SU-DHL-6 (cell line): Measurements from ENCODE around the gene PPP2R2C.

ENCODE experiments used
- H2AFZ ChIP-seq: fragments of 200-600 bp; sonication (generic); 2 replicates; pipeline ENCODE4 v1.6.1; 2014; ENCODE audit warnings: low read depth, mild to moderate bottlenecking, moderate library complexity, mixed read lengths, antibody characterized with exemption, low read length; ENCODE audit not compliant: severe bottlenecking
- H3F3A ChIP-seq: fragments of 200-600 bp; shearing (Covaris generic); 2 replicates; pipeline ENCODE4 v1.6.0; 2016; ENCODE audit warnings: antibody characterized with exemption, mild to moderate bottlenecking; ENCODE audit not compliant: insufficient read depth
- H3K27ac ChIP-seq: fragments of 200-600 bp; sonication (generic); 2 replicates; pipeline ENCODE4 v1.5.1; 2016; ENCODE audit warnings: low read depth, mild to moderate bottlenecking, low read length, moderate library complexity, mixed read lengths
- H3K27me3 ChIP-seq: fragments of 200-600 bp; sonication (generic), shearing (Covaris generic); 2 replicates; pipeline ENCODE4 v1.6.0; 2014; ENCODE audit warnings: mild to moderate bottlenecking, low read length
- H3K36me3 ChIP-seq: fragments of 200-600 bp; sonication (generic); 2 replicates; pipeline ENCODE4 v1.6.1; 2014; ENCODE audit warnings: mild to moderate bottlenecking, low read length, mixed read lengths
- H3K4me2 ChIP-seq: fragments of 300-600, 200-600 bp; shearing (Covaris generic), sonication (generic); 2 replicates; pipeline ENCODE4 v1.6.0; 2014; ENCODE audit warnings: low read length, low read depth, mild to moderate bottlenecking; ENCODE audit not compliant: poor library complexity, severe bottlenecking
- H3K4me3 ChIP-seq: fragments of 200-600 bp; sonication (generic); 2 replicates; pipeline ENCODE4 v1.5.1; 2014; ENCODE audit warnings: antibody characterized with exemption, low read length, mild to moderate bottlenecking, mixed read lengths; ENCODE audit not compliant: insufficient read depth, poor library complexity, severe bottlenecking
- H3K79me2 ChIP-seq: fragments of 200-600 bp; sonication (generic); 2 replicates; pipeline ENCODE4 v1.6.1; 2014; ENCODE audit warnings: mild to moderate bottlenecking, low read length, moderate library complexity; ENCODE audit not compliant: insufficient read depth
- H3K9ac ChIP-seq: fragments of 200-600 bp; sonication (generic); 2 replicates; pipeline ENCODE4 v1.7.0; 2014; ENCODE audit warnings: mild to moderate bottlenecking, low read length
- H3K9me2 ChIP-seq: fragments of 200-600 bp; sonication (generic); replicated peaks from 2 replicates; pipeline ENCODE4 v1.6.1; 2014; ENCODE audit warnings: low read length; ENCODE audit not compliant: insufficient read depth
- H3K9me3 ChIP-seq: fragments of 200-600 bp; sonication (generic); 2 replicates; pipeline ENCODE4 v1.6.1; 2014; ENCODE audit warnings: low read length, mixed read lengths; ENCODE audit not compliant: insufficient read depth
- H4K20me1 ChIP-seq: fragments of 200-600 bp; sonication (generic); 2 replicates; pipeline ENCODE4 v1.6.1; 2014; ENCODE audit warnings: low read depth, mild to moderate bottlenecking, antibody characterized with exemption, low read length, moderate library complexity, mixed read lengths
- EZH2phosphoT487 ChIP-seq: fragments of 200-600 bp; sonication (generic), shearing (Covaris generic); conservative IDR thresholded peaks from 2 replicates; pipeline ENCODE4 v1.6.1; 2018; ENCODE audit warnings: mild to moderate bottlenecking, antibody characterized with exemption, low read length, moderate library complexity, mixed read lengths
- TF ChIP-seq, protein P1 (sequence below): fragments of 200-600 bp; sonication (generic); IDR thresholded peaks from one replicate; pipeline ENCODE4 v1.5.1; 2017; ENCODE audit warnings: antibody characterized with exemption, mild to moderate bottlenecking, low read length, moderate library complexity; ENCODE audit not compliant: insufficient read depth, poor library complexity, severe bottlenecking

PPP2R2C gene

DNA sequence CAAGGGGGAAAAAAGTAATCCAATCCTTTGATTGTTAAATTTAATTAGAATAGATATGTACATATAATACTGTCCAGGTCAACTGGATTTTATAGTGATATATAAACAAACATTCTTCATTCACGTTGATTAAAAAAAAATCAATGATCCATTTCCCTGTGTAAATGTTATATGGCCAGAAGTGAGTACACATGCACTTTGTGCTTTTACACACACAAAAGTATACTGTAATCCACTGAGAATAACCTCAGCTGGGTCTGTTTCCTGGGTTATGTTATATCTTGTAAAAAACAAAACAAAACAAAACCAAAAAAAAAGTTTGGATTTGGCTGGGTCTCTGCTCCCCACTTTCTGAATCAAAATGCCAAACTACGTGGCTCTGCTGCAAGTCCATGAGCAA is 151.1 kb downstream of the PPP2R2C start:
- H3K27me3 ChIP-seq = no peaks in the 10 kb centered on the region
- no peak overlapping the region for H3K9ac ChIP-seq
- no peak overlapping the region for H3K4me3 ChIP-seq
- H3K27ac ChIP-seq = no peak overlapping the region
- H2AFZ ChIP-seq = no peak overlapping the region
- H3K9me3 ChIP-seq = no peaks in the 10 kb centered on the region
- H3K79me2 ChIP-seq = no peaks in the 10 kb centered on the region
- no peaks in the 10 kb centered on the region for H3K36me3 ChIP-seq
- no peaks in the 10 kb centered on the region for H3K9me2 ChIP-seq
- H3K4me2 ChIP-seq = no peak overlapping the region
- H4K20me1 ChIP-seq = no peaks in the 10 kb centered on the region
- TF ChIP-seq, protein P1, sequence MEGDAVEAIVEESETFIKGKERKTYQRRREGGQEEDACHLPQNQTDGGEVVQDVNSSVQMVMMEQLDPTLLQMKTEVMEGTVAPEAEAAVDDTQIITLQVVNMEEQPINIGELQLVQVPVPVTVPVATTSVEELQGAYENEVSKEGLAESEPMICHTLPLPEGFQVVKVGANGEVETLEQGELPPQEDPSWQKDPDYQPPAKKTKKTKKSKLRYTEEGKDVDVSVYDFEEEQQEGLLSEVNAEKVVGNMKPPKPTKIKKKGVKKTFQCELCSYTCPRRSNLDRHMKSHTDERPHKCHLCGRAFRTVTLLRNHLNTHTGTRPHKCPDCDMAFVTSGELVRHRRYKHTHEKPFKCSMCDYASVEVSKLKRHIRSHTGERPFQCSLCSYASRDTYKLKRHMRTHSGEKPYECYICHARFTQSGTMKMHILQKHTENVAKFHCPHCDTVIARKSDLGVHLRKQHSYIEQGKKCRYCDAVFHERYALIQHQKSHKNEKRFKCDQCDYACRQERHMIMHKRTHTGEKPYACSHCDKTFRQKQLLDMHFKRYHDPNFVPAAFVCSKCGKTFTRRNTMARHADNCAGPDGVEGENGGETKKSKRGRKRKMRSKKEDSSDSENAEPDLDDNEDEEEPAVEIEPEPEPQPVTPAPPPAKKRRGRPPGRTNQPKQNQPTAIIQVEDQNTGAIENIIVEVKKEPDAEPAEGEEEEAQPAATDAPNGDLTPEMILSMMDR = no peak
- no peak for TF ChIP-seq EZH2phosphoT487
- no peaks in the 10 kb centered on the region for H3F3A ChIP-seq

DNA sequence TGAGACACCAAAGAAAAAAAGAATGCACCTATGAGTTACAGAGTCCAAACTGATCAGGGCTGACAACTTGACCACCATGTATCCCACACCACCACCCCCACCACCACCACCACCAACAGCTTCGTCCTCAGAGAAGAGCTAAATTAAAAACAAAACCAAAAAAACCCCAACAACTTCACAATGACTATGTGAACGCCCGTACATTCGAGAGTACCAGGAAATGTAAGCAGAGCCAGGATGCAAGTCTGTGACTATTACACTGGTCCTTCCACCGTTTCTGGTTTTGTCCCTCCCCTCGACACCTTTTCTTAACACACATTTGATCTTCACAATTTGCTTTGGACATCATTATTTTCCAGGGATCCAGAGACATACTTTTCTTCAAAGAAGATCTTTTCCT is 151.8 kb downstream of the PPP2R2C start:
- H3K27ac ChIP-seq = no peak overlapping the region
- TF ChIP-seq EZH2phosphoT487 = no peak
- TF ChIP-seq, protein P1 = no peak
- H3K9me2 ChIP-seq = no peaks in the 10 kb centered on the region
- no peak overlapping the region for H3K4me2 ChIP-seq
- no peak overlapping the region for H2AFZ ChIP-seq
- no peaks in the 10 kb centered on the region for H3K36me3 ChIP-seq
- no peak overlapping the region for H3K4me3 ChIP-seq
- no peaks in the 10 kb centered on the region for H3K27me3 ChIP-seq
- H3K79me2 ChIP-seq = no peaks in the 10 kb centered on the region
- H3K9me3 ChIP-seq = no peaks in the 10 kb centered on the region
- H4K20me1 ChIP-seq = no peaks in the 10 kb centered on the region
- H3F3A ChIP-seq = no peaks in the 10 kb centered on the region
- no peak overlapping the region for H3K9ac ChIP-seq

DNA sequence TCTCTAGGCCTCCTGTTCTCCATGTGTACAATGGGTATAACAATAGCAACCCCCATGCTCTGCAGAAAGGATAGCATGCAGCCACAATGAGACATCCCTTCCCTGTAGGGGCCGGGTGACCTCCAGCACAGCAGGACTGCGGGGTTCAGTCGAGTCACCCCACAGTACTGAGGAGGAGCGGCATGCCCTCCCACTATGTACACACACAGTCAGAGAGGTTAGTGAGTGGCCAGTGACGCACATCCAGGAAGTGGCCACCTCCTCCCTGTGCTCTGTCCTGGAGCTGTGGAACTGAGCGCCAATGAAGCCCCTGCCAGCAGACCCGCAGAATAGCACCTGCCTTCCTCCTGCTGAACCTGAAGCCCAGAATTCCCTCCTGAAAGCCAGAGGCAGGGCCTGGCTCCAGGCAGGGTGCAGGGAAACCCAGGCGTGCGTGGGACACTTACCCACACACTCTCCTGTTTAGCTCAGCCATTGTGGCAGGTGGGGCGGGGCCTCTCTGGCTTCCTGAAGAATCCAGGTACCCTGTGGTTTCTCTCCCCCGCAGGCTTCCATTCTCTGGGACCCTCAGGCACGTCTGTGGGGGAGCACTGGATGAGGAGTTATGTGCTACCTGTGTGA is 152.8 kb downstream of the PPP2R2C start:
- no peaks in the 10 kb centered on the region for H3K9me2 ChIP-seq
- H3K4me3 ChIP-seq = no peak overlapping the region
- no peak overlapping the region for H3K27ac ChIP-seq
- H3K9me3 ChIP-seq = no peaks in the 10 kb centered on the region
- no peak overlapping the region for H3K4me2 ChIP-seq
- H3K36me3 ChIP-seq = no peaks in the 10 kb centered on the region
- H3K27me3 ChIP-seq = no peaks in the 10 kb centered on the region
- H3K79me2 ChIP-seq = no peaks in the 10 kb centered on the region
- no peak overlapping the region for H2AFZ ChIP-seq
- no peak overlapping the region for H3K9ac ChIP-seq
- no peaks in the 10 kb centered on the region for H4K20me1 ChIP-seq
- no peaks in the 10 kb centered on the region for H3F3A ChIP-seq
- TF ChIP-seq, protein P1 = no peak
- no peak for TF ChIP-seq EZH2phosphoT487
